ENCODE results near the gene ELK3.

The ELK3 gene

DNA sequence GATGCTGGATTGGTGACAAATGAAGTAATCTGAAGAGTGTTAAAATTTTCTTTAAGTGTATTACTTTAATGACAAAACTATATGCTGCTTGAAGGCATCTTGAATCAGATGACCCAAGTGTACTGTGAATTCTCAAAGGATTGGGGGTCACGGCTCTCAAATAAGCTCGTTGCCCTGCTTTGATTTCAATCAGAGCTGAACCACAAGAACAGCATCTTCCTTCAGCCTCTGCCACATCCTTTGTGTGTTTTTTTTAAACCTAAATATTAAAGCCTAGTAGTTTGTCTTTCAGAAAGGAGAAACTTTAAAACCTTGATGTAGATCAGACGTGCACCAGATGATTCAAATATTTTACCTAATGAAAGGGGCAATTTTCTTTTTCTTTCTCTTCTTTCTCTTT, 11.7 kb downstream of the ELK3 start:
- TF ChIP-seq EZH2phosphoT487 (conservative IDR thresholded peaks at IDR 0.05; ENCODE audit: low read length) (no peak), CTCF (IDR thresholded peaks at IDR 0.05; ENCODE audit: insufficient read depth, low read length, poor library complexity, severe bottlenecking) (no peak)
- Histone ChIP-seq H2AFZ (ENCODE audit: low read depth, low read length, severe bottlenecking) (no peak overlapping the region), H3K27me3 (ENCODE audit: low read length) (no peaks in the 10 kb centered on the region), H3K9ac (ENCODE audit: low read length) (no peak overlapping the region), H3F3A (ENCODE audit: insufficient read depth) (no peaks in the 10 kb centered on the region), H3K4me2 (ENCODE audit: low read depth, low read length, poor library complexity, severe bottlenecking) (no peak overlapping the region), H3K79me2 (ENCODE audit: insufficient read depth, low read length) (no peaks in the 10 kb centered on the region), H4K20me1 (ENCODE audit: low read depth, low read length) (no peaks in the 10 kb centered on the region), H3K36me3 (ENCODE audit: low read length) (no peaks in the 10 kb centered on the region), H3K9me3 (ENCODE audit: insufficient read depth, low read length) (no peaks in the 10 kb centered on the region), H3K4me3 (ENCODE audit: insufficient read depth, low read length, poor library complexity, severe bottlenecking) (no peak overlapping the region), H3K9me2 (replicated peaks; ENCODE audit: insufficient read depth, low read length) (no peaks in the 10 kb centered on the region), H3K27ac (ENCODE audit: low read depth, low read length) (no peak overlapping the region)

GRCh38 chr12:96206936-96207662, 12.9 kb downstream of the ELK3 start:
- no peaks in the 10 kb centered on the region for H3K79me2 ChIP-seq (ENCODE audit: insufficient read depth, low read length)

GRCh38 chr12:96208346-96208745, 14.2 kb downstream of the ELK3 start:
- Histone ChIP-seq H3F3A (ENCODE audit: insufficient read depth) (no peaks in the 10 kb centered on the region), H3K79me2 (ENCODE audit: insufficient read depth, low read length) (no peaks in the 10 kb centered on the region), H3K27me3 (ENCODE audit: low read length) (no peaks in the 10 kb centered on the region), H3K4me3 (ENCODE audit: insufficient read depth, low read length, poor library complexity, severe bottlenecking) (no peak overlapping the region), H2AFZ (ENCODE audit: low read depth, low read length, severe bottlenecking) (no peak overlapping the region), H3K4me2 (ENCODE audit: low read depth, low read length, poor library complexity, severe bottlenecking) (no peak overlapping the region), H3K36me3 (ENCODE audit: low read length) (no peaks in the 10 kb centered on the region), H3K27ac (ENCODE audit: low read depth, low read length) (no peak overlapping the region), H3K9ac (ENCODE audit: low read length) (no peak overlapping the region), H4K20me1 (ENCODE audit: low read depth, low read length) (no peaks in the 10 kb centered on the region), H3K9me3 (ENCODE audit: insufficient read depth, low read length) (no peaks in the 10 kb centered on the region), H3K9me2 (replicated peaks; ENCODE audit: insufficient read depth, low read length) (no peaks in the 10 kb centered on the region)
- TF ChIP-seq CTCF (IDR thresholded peaks at IDR 0.05; ENCODE audit: insufficient read depth, low read length, poor library complexity, severe bottlenecking) (no peak), EZH2phosphoT487 (conservative IDR thresholded peaks at IDR 0.05; ENCODE audit: low read length) (no peak)

More at GRCh38 chr12:96206936-96207662, 12.9 kb downstream of the ELK3 start:
- TF ChIP-seq CTCF (IDR thresholded peaks at IDR 0.05; ENCODE audit: insufficient read depth, low read length, poor library complexity, severe bottlenecking) (no peak), EZH2phosphoT487 (conservative IDR thresholded peaks at IDR 0.05; ENCODE audit: low read length) (no peak)
- Histone ChIP-seq H3K4me3 (ENCODE audit: insufficient read depth, low read length, poor library complexity, severe bottlenecking) (no peak overlapping the region), H3F3A (ENCODE audit: insufficient read depth) (no peaks in the 10 kb centered on the region), H4K20me1 (ENCODE audit: low read depth, low read length) (no peaks in the 10 kb centered on the region), H3K9me2 (replicated peaks; ENCODE audit: insufficient read depth, low read length) (no peaks in the 10 kb centered on the region), H2AFZ (ENCODE audit: low read depth, low read length, severe bottlenecking) (no peak overlapping the region), H3K9me3 (ENCODE audit: insufficient read depth, low read length) (no peaks in the 10 kb centered on the region), H3K27ac (ENCODE audit: low read depth, low read length) (no peak overlapping the region), H3K4me2 (ENCODE audit: low read depth, low read length, poor library complexity, severe bottlenecking) (no peak overlapping the region), H3K9ac (ENCODE audit: low read length) (no peak overlapping the region), H3K27me3 (ENCODE audit: low read length) (no peaks in the 10 kb centered on the region), H3K36me3 (ENCODE audit: low read length) (no peaks in the 10 kb centered on the region)
